DOHH2 (cell line): ENCODE measurements around the gene OR2T6.
"Not testable (repeated sequence)": the region's sequence is repeated elsewhere in the genome, so short reads cannot be mapped to it uniquely, and the experiment has no call there.

Source experiments
- EZH2phosphoT487 ChIP-seq: fragments of 200-600 bp; sonication (generic); IDR thresholded peaks from 2 replicates; pipeline ENCODE4 v1.6.1; 2017; ENCODE audit warnings: borderline replicate concordance, mild to moderate bottlenecking, antibody characterized with exemption, low read length, moderate library complexity, mixed read lengths
- TF ChIP-seq, protein P1 (sequence below): fragments of 200-600 bp; sonication (generic); IDR thresholded peaks from one replicate; pipeline ENCODE4 v1.5.1; 2014; ENCODE audit warnings: antibody characterized with exemption, mild to moderate bottlenecking, low read depth, low read length; ENCODE audit not compliant: poor library complexity, severe bottlenecking

DNA sequence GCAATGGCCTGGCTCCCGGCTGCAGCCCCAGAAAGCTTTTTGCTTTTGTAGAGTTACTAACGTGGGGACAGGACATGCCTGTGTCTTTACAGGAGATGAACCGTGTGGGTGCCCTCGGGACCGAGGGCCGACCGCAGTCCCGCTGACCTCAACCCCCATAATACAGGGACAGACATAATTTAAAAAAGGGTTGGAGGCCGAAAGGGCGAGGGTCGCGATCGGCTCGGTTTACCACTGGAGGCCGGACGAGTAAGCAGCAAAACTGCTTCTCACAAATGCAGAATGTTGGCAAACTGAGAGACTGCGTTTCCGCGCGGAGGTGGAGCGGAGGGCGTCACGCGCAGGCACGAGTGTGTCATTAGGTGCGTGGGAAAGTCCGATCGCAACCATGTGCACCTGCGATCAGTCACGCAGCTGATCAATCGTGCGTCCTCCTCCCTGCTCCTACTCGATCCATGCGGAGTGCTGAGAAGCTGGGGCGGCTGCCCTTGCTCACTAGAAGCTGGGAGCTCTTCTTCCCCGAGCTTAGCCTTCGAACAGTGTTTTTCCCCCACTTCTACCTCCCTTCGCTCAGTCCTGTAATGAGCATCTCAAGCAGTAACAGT is 58.4 kb downstream of the OR2T6 start:
- TF ChIP-seq, protein P1, sequence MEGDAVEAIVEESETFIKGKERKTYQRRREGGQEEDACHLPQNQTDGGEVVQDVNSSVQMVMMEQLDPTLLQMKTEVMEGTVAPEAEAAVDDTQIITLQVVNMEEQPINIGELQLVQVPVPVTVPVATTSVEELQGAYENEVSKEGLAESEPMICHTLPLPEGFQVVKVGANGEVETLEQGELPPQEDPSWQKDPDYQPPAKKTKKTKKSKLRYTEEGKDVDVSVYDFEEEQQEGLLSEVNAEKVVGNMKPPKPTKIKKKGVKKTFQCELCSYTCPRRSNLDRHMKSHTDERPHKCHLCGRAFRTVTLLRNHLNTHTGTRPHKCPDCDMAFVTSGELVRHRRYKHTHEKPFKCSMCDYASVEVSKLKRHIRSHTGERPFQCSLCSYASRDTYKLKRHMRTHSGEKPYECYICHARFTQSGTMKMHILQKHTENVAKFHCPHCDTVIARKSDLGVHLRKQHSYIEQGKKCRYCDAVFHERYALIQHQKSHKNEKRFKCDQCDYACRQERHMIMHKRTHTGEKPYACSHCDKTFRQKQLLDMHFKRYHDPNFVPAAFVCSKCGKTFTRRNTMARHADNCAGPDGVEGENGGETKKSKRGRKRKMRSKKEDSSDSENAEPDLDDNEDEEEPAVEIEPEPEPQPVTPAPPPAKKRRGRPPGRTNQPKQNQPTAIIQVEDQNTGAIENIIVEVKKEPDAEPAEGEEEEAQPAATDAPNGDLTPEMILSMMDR: not testable (repeated sequence)
- TF ChIP-seq EZH2phosphoT487: not testable (repeated sequence)
